MV-4-11 (cell line): ENCODE results near the gene PRKAR2B.
A peak's percentile ranks its signal among the peaks of the same experiment; 100 is the strongest.
"Not testable (repeated sequence)": the region's sequence is repeated elsewhere in the genome, so short reads cannot be mapped to it uniquely, and the experiment has no call there.

Experiments used
- DNase-seq: peaks from one replicate; lab custom pipeline; 2025; lab: John Stamatoyannopoulos, UW

Gene PRKAR2B

DNA sequence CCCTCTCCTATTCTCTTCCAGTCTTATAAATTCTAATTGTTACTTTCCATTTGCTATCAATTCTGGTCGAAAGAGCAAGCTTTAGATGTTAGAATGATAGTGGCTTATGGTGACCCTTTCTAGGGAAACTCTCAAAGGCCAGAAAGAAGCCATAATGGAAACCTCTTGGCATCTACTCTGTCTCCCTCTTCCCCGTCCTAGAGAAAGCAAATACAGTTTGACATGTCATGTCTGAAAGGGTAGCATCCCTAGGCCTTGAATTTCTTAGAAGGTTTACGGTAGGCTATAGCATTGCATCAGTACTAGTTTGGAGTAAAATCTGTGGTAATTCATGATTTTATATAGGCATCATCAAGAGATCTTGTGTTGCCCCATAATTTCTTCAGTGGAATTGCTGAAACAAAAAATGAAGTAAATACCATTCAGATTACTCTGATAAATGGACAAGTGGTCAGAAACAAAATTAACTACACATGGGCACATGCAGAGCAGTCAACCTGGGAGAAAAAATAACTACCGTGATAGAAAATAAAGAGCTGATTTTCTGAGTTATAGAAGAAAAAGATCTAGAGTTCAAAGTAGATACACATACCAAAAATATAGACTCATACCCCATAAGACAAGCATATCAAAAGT is 4.4 kb downstream of the PRKAR2B start:
- no peak for DNase-seq

DNA sequence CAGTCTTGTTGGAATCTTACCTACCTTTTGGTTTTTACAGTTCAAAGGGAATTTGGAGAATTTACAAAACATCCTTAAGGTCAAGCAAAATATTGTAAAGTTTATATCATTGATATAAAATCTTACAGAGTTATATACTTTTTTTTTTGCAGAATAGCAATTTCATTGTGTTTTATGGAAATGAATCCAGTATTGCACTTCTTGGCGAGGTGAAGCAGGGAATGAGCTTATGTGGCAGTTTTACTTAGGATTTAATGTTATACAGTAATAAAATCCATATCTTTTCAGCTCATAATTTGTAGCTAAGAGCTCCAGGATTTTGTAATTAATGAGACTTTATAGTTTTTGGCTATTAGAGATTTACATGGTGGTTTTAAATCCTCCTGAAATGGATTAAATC is 5.0 kb downstream of the PRKAR2B start:
- DNase-seq = no peak

DNA sequence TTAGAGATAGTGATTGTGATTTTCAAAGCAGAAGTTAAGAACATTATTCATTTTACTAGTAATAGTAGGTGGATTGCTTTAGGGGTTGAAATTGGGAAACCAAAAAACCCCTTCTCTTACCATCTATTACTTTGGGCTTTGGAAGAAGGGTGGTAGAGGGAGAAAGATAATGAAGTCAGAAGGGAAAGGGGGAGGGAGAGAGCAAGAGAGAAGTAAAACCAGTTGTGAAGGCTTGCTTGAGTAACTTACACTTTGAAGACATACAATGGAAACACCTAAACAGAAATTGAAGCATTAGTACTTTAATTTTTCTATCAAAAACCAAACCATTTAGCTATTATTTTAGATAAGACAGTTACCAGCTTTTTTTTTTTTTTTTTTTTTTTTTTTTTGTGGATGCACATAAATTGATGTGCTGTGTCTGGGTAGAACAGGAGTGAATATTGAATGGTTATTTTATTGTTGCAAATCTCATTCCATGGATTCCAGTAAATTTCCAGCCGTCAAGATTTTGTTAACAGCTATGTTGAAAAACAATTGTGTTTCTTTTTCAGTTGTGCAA is 5.5 kb downstream of the PRKAR2B start:
- no peak for DNase-seq

DNA sequence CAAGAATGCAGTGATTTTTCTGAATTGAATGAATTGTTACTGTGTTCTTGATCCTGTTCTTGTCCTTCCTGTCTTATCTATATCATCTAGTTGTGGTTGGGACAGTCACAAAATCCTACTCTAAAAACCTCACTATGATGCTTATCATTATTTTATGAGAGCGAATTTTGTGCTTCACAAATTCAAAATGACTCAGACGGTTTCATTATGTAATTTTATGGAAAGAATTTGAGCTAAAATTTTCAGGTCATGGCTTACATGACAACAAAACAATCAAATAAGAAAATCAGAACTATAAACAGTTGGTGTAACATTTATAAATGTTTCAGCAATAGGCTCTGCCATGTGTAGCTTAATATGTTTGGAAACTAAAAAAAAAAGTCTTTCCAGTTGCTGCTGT is 6.9 kb downstream of the PRKAR2B start:
- no peak for DNase-seq

DNA sequence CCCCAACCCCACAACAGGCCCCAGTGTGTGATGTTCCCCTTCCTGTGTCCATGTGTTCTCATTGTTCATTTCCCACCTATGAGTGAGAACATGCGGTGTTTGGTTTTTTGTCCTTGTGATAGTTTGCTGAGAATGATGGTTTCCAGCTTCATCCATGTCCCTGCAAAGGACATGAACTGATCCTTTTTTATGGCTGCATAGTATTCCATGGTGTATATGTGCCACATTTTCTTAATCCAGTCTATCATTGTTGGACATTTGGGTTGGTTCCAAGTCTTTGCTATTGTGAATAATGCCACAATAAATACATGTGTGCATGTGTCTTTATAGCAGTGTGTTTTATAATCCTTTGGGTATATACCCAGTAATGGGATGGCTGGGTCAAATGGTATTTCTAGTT is 10.5 kb downstream of the PRKAR2B start:
- not testable (repeated sequence) for DNase-seq

DNA sequence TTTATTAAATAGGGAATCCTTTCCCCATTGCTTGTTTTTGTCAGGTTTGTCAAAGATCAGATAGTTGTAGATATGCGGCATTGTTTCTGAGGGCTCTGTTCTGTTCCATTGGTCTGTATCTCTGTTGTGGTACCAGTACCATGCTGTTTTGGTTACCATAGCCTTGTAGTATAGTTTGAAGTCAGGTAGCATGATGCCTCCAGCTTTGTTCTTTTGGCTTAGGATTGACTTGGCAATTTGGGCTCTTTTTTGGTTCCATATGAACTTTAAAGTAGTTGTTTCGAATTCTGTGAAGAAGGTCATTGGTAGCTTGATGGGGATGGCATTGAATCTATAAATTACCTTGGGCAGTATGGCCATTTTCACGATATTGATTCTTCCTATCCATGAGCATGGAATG is 11.6 kb downstream of the PRKAR2B start:
- DNase-seq = not testable (repeated sequence)

DNA sequence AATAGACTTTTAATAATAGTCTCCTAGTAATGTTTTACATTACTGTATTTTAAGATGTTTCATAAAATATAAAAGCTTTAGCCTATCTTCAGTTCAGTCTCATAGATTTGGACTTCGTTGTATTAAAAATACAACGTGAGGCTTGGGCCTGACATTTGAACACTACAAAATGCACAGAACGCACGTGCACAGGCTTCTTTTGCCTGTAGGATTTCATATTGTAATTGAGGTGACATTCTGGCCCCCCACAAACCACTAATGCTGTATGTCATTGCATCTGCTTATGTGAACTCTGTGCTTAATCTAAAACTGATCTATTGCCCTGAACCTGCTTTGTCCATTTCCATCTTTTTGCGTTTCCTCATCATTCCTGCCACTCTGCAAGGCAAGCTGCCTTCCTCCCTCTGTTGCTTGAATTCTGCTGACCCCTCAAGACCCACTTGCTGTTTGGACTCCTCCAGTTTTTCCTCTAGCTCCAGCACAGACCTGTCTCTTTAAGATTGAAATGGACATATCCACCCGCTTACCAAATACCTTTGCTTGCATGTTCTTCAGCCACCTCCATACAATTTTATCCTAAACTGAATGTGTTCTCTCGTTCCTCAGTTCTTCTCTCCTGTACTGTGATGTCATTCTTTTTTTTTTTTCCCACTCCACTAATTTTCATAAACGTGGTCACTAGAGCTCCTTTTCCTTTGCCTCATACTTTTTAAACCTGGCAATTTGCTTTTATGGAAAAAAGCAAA is 12.4 kb downstream of the PRKAR2B start:
- no peak for DNase-seq

DNA sequence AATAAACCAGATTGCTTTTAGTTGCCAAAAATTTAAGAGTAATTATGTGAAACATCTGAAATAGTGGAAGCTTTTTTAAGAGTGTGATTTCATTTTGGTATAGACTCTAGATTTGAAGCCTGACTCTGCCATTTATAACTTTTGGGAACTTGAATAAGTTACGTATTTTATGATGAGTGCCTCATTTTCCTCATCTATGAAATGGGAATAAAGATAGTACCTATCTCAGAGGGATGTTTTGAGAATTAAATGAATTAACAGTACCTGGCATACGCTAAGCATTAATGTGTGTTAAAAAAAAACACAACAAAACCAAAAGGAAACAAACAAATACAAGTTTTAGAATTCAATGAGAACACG is 12.9 kb downstream of the PRKAR2B start:
- no peak for DNase-seq

DNA sequence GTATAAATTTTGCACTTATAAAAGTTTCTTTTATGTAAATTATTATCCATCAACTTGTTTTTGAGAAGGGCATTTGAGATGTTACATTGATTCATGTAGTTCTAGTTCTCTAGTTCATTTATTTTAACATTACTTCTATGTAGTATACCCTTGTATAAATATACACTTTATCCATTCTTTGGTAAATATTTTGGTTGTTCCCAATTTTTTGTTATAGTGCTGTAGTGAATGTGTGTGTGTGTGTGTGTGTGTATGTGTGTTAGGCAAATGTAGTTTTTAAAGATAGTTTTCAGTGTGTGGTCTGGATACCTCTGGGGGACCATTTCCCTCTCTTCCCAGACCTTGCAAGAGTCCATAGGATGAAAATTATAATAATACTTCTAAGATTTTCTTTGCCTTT is 15.0 kb downstream of the PRKAR2B start:
- DNase-seq = no peak

DNA sequence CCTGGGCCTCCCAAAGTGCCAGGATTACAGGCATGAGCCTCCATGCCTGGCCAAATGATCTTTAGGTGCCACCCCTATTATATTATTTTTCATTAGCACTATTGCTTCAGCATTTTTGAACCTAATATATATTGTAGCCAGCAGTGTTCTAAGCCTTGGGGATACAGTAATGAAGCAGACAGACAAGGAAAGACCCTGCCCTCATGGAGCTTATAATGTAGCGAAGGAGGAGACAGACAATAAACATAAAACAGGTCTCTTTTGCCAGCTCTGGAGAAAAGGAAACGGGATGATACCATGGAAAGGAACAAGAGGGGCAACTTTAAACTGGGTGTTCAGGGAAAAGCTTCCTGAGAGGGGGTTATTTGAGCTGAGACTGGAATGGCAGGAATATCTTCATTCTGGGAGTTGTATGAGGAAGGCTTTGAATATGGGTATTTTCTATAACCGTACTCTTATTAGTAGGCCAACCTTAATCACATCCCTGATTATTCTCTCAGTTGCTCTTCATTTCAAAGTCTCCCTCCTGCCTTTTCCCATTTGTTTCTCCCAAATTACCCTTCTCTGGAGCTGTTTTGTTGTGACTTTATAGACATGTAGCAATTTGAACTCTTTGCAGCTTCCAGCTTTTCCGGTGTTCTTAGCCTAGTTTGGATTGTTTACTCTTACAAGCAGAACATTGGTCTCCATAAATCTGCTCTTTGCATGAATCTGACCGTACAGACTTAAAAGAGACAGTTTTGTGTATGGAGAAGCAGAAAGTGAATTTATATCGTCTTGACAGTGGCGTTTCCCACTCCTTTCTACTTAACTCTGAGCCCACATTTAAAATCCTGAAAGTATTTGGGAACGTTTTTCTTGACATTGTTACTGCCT is 19.0 kb downstream of the PRKAR2B start:
- no peak for DNase-seq

DNA sequence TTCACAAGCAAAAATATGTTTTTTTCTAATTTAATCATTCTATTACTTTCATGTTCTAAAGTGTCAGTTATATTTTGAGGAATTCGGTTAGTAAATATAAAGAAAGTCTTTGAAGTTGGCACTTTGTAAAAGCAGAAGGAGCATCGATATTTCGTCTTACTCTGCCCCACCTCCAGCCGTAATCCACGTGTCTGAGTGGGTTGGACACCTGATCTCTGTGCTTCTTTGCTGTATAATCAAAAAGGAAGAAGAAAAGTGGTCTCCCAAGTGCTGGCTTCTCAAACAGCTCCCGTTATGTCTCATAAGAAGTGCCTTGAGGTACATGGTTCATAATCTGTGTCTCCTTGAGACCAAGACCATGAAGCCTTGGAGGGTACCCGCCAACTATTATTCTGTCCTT is 19.8 kb downstream of the PRKAR2B start:
- DNase-seq = no peak

DNA sequence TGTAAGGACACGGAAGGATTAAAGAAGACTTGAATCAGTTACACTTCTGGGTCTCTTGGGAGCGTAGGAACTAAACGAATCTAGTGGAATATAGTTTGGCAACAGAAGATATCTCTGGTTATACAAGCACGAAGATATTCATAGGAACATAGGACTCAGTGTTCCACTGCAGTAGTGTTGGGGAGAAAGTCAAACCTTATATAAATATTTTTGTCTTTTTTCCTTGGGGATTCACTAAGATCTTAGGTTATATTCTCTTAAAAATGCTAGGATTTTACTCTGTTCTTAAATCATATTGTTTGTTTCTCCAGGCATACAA is 21.4 kb downstream of the PRKAR2B start:
- no peak for DNase-seq

DNA sequence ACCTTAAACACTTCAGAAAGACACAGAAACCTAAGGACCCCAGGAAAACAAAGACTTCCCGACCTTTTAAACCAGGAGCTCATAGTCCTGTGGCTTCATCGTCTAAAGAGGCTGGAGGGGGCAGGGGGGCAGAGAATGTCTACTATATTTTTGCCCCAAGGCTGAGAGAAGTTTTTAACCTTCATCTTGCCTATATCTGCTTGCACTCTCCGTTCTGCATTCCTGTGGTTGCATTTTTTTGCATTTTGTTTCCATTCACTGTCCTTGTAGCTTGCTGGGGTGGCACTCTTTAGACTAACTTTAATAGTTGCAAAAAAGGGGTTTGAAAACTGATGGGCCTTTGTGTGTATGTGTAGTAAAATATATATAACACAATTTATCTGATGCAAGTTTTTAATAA is 23.7 kb downstream of the PRKAR2B start:
- DNase-seq = peak; percentile 39

DNA sequence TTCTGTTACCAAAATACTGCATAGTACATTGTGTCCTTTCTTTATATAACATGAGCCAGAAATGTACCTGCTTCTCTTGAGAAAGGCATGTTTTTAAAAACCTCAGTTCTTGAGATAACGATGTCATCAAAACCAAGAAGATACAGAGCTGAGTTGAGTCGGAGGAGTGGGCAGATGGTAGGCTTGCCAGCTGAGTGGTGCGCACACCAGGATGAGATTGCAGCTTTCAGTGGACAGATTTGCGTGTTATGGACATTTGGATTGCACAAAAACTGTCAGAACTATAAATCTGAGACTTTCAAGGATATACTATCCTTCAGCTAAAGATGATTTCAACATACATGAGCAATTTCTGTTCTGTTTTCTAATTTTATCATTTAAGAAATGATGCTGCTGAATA is 25.0 kb downstream of the PRKAR2B start:
- DNase-seq = peak; percentile 95

DNA sequence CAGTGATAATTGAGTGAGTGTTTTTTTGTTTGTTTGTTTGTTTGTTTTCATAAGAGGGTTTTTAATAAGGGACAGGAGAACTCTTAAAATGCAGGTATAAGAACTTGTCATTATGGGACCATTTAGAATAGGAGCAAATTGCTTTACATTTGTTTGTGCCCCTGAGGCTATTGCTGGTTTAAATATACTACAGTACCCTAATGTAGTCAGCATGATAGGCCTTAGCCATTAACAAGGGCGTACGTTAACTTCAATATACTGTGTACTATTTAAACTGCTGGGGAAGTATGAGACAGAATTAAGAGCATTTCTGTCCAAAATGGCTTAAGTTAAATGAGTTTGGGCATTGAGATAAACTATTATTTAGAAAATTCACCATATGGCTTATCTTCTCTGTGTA is 26.2 kb downstream of the PRKAR2B start:
- no peak for DNase-seq

DNA sequence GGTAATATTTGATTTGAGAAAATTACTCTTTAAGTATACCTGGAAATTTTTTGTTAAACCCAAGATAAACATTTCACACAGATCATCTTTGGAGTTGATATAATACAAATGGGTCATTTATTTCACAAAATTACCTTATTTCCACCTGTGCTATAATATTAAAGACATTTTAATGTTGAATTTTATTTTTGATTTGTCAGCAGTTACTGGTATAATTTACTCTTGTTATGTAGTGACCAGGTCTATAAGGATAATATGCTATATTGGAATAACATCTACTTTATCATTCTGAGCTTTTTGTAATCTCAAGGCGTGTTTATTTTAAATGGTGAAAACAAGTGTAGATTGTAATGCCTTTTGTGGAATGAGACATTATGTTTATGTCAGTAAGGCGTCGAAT is 26.6 kb downstream of the PRKAR2B start:
- no peak for DNase-seq

DNA sequence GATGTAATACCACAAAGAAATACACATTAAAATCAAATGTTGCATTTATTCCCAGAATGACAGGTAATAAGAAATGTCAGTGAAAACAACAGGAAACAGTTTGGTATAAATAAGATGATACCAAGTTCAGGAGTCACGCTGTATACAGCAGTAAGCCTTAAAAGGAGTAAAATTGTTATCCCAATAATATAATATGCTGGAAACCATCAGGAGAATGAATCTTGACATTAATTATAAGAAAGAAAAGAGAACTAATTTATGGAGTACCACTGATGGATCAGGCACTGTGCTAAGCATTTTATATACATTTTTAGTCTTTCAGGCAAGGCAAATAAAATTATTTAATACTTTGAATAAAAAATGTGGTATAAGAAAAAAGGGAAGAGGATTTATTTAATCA is 27.6 kb downstream of the PRKAR2B start:
- no peak for DNase-seq

DNA sequence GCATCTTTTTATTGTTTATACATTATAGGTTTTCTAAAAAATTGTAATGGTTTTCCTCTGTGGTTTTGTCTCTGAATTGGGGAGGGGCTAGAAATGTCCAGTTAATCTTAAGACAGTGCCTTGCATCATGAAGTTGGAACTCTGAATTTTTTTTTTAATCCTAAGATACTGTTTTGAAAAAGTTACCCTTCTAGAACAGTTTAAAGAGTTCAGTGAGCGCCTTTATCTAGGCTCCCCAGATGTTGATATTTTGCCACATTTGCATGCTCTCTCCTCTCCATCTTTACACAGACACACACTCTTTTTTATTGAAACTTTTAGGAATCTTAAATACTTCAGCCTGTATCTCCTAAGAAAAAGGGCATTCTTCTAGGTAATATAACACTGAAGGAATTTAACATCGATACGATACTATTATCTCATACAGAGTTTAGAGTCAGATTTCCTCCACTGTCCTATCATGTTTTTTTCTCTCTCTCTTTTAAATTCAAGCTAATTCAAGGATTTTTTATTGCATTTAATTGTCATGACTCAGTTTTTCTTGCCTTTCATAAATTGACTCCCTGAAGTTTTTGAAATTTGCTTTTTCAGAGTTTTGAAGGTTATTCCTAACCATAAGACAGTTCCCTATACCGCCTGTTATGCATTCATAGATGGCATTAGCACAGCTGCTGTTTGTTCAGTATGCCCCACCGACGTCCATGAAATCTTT is 31.5 kb downstream of the PRKAR2B start:
- no peak for DNase-seq

DNA sequence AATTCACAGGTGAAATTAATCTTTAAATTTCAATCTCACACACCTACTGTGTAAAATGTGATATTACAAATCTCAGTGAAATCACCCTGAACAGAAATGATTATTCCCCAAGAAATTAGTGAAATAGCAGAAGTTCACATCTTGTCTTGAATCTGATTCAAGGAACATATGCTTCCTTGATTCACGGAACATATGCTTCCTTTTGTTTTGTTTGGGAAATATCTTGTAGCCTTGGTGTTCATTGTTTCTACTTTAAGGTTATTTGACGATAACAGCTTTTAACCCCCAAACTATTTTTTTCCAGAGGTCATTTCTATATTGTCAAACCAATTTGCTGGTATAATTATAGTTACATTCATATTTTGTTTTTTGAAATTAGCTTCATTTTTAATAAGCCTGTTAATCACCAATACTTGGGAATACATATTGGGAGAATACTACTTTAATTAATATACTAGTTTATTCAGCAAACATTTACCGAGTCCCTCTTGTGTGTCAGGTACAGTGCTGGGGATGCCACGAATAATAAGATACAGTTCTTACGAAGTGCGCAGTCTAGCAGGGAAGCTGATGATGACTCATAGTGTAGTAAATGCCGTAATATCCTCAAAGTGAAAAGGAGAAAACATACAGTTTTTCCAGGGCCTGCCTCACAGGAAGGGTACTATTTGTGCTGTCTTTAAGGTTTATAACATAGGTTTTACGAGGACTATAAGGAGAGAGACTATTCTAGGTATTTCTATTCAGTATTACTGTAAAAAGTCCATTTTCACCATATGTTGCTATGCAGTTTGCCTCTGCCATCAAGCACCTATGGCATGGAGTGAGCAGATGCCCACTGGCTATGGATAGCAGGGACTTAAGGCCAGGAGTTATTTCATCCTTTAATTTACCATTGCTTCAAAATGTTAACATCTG is 32.5 kb downstream of the PRKAR2B start:
- DNase-seq = no peak

DNA sequence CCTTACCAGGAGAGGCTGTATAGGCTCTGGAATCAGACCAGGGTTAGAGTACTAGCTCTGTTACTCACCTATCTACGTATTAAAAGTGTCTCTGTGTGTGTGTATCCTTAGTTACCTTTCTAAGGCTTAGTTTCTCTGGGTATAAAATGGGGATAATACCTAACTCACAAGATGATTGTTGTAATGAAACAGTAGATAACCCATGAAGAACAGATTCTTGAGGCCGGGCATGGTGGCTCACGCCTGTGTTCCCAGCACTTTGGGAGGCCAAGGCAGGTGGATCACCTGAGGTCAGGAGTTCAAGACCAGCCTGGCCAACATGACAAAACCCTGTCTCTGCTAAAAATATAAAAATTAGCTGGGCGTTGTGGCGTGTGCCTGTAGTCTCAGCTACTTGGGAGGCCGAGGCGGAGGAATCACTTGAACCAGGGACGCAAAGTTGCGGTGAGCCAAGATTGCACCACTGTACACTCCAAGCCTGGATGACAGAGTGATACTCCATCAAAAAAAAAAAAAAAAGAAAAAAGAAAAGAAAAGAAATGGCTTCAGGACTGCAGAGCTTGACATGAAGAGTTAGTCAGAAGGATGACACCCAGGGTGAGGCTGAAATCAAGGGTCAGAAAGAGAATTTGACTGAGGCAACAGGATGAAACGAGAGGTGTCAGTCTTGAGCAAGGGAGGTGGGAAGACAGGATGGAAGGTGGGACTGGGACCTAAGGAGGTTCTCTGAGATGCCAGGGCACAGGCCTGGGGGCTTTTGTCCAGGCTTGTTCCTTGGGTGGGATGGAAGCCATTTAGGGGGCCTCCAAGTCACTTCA is 33.4 kb downstream of the PRKAR2B start:
- DNase-seq = no peak
